HG03280 (cell line): ENCODE data around the gene FNBP1.
"Not testable (repeated sequence)": the region's sequence is repeated elsewhere in the genome, so short reads cannot be mapped to it uniquely, and the experiment has no call there.

ENCODE experiments used
- ATAC-seq: cut with Tn5 transposase; IDR thresholded peaks from one replicate; pipeline ENCODE4 v1.9.1; 2021; ENCODE audit warnings: mild to moderate bottlenecking, moderate library complexity; ENCODE audit not compliant: unreplicated experiment

FNBP1 gene

GRCh38 chr9:129962451-129962864, 80.5 kb downstream of the FNBP1 start:
- no peak for ATAC-seq

GRCh38 chr9:129958796-129959195, 84.2 kb downstream of the FNBP1 start:
- ATAC-seq = no peak

- ATAC-seq = no peak
Measured at GRCh38 chr9:129954868-129955550, 88.0 kb downstream of the FNBP1 start.

DNA sequence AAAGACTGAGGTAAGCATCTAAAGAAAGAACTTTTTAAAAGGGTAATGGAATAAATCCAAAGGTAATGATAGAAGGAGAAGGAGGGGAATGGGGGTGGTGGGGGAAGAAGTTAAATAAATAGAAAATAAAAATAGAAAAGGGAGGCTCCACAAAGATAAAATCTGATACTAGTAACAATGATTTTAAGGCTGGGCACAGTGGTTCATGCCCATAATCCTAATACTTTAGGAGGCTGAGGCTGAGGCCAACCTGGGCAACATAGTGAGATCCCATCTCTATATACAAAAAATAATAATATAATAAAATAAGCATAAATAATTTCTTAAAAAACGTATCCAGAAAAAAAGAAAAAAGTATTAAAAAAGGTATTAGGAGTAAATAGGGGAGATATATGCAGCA, 89.3 kb downstream of the FNBP1 start:
- ATAC-seq = no peak

DNA sequence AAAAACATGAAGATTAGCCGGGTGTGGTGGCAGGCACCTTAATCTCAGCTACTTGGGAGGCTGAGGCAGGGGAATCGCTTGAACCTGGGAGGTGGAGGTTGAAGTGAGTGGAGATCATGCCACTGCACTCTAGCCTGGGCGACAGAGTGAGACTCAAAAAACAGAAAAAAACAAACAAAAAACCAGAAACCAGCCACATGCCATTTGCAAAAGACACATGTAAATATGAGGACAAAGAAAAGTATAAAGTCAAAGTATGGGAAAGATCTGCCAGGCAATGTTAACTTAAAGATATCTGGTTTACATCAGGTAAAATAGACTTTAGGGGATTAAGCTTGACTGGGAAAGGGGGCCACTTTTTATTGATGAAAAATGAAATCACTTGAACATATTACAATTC, 90.7 kb downstream of the FNBP1 start:
- no peak for ATAC-seq

- no peak for ATAC-seq
Measured at GRCh38 chr9:129949821-129950220, 93.2 kb downstream of the FNBP1 start.

GRCh38 chr9:129948626-129949025, 94.4 kb downstream of the FNBP1 start:
- ATAC-seq = not testable (repeated sequence)

DNA sequence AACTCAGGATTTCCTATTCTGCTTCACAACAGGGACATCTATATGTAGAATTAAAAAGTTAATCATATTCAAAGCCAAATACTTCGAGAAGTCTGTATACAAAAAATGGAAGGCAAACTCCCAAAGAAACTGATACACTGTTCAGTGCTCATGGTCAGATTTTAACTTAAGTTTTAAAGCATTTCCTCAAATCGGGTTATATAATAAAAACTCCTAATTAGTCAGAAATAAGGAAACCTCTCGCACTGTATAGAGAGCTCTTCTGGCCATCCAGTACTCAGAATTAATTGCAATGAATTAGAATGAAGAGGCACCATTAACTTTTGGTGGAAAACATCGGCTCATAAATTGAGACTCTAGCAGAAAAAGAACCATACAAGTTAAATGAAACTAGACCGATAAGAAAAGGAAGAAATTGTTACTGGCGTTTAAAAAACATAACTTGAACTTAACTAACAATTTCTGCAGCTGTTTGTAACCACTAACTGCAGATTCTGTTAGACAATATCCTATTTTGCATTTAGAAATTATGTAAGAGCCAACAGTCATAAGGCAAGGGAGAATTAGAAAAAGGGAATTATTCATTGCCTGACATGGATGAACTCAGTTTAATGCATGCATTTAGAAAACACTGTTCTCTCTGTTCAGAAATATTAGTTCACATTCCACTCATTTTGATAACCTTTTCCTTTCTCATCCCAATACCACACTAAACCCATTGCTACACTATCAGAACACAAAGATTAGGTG, 96.6 kb downstream of the FNBP1 start:
- ATAC-seq = no peak

DNA sequence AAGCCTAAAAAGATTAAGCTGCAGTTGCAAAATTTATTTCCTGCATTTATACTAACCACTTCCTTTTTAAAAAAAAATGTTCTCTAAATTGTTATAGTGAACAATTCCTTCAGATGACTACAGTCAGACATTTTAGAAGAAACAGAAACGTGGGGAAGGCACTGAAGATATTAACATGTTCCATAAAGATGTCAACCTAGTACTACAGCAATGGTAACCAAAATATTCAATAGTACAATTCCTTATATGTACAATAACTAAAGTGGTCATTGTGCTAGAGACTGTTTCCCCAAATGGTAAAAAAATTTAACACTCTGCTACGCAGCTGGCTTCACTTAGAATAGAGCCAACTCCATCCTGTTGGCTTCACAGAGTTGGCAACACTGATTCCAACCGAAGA, 97.7 kb downstream of the FNBP1 start:
- ATAC-seq = no peak

- no peak for ATAC-seq
Measured at GRCh38 chr9:129944506-129945116, 98.4 kb downstream of the FNBP1 start.

- ATAC-seq = no peak
Measured at GRCh38 chr9:129939431-129939830, 103.6 kb downstream of the FNBP1 start.

DNA sequence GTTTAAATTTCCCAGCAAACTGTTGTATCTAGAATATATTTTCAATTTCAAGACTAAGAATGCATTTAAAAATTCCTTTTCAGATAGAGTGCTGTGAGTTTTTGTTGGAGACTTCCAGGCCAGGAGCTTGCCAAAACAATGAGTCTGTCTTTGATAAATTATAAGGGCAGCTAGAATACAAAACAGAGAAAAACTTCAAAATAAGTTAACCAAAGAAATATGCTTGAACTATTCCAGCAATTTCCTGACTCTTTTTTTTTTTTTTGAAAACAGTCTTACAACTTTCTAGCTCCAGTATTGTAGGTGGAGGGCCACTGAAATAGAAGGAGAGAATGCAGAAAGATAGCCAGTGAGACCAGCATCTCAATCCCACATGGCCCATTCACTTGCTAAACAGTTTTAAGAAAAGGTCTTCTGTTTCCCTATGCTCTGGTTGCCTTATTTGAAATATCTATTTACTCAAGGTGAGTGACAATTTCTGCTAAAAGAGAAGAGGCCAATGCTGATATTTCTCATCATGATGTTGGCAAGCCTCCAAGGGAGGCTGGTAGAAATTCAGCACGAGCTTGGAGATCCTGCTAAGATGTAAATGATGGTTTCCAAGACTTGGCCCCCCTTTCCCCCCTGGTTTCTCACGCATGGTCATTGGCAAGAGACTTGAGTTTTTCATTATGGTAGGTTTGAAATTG, 104.6 kb downstream of the FNBP1 start:
- ATAC-seq = no peak

GRCh38 chr9:129937879-129938278, 105.1 kb downstream of the FNBP1 start:
- ATAC-seq = not testable (repeated sequence)

GRCh38 chr9:129936222-129936621, 106.8 kb downstream of the FNBP1 start:
- no peak for ATAC-seq

- no peak for ATAC-seq
Measured at GRCh38 chr9:129934780-129935179, 108.2 kb downstream of the FNBP1 start.

GRCh38 chr9:129934041-129934591, 108.9 kb downstream of the FNBP1 start:
- no peak for ATAC-seq

DNA sequence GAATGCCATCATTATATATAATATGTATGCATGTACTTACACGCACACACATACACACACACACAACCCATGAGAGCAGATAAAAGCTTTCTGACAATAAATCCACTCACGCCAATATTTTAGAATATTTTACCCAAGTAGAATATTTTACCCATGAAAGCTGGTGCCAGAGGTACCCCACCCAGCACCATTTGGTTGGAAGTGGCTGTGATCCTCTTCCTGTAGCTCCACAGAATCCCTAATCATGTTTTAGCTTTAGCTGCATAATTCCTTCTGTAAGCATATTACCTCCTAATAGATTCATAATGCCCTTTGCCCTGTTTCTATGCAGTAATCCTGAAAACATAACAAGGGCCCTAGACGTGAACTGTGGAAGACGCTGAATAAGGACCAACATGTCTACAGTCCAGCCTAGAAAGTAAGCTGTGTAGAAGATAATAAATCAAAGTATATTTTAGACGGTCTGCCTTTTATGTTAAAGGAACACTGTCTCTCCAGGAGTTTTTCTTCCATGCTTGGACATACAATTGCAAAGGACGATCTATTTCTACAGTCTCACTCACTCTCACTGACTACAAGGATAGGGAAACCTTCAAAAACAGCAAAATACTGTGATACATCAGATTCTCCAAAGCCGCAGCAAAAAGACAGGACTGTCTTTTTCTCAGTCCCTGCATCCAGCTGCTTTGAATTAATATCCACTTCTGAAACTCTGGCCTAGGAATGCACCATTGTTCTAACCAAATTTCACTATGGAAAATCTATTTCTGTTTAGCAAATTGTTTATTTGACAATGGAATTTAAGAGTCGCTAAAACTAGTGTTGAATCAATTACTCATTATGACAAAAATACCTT, 109.6 kb downstream of the FNBP1 start:
- no peak for ATAC-seq

DNA sequence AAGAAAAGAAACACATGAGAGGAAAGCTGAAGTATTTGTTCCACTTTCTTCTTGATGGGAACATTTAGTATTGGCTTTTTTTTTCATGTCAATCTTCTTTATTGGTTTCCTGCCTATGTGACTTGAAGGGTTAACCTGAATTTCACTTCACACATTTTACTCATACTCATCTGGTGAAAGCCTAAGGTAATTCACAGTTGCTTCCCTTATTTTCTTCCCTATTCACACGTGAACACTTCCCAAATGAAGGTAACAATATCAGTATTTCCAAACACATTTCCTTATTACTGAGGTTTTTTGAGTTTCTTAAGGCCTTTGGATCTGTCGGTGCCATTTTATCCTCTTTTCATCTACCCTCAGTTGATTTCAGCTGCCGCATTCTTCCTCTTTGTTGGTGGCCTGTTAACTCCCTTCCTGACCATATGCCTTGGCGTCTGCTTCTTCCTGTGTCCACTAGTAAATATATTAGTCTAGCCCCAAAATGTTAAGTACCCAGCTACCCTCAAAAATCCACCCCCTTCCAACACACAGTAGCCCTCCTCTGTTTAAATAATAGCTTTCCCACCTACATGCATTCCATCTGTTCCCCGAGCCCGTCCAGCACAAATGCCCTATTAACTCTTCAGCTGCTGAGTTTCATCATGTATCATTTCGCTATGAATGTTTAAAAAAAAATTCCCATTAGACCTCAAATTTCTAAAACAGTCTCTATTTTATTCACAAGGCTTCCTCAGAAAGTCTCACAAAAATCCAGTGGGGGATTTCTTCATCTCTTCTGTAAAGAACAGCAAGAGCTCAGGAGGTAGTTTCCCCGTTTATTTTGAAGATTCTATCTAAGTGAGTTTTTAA, 110.5 kb downstream of the FNBP1 start:
- ATAC-seq = no peak

GRCh38 chr9:129930743-129931142, 112.2 kb downstream of the FNBP1 start:
- no peak for ATAC-seq
